ENCODE results near the gene FGGY.
"Not testable (repeated sequence)": the region's sequence is repeated elsewhere in the genome, so short reads cannot be mapped to it uniquely, and the experiment has no call there.

The FGGY gene

GRCh38 chr1:59605184-59605583, 308.3 kb downstream of the FGGY start:
- no peak for DNase-seq (ENCODE audit: low read depth, low spot score)
- POLR2A ChIA-PET = no interaction called here
- TF ChIP-seq CTCF (IDR thresholded peaks at IDR 0.05; ENCODE audit: insufficient read depth, low read length, missing control alignments) = no peak
- CTCF ChIA-PET = interaction anchor here (1.3 kb wide), 1 partner anchor 10 kb away, joined by 3 read pairs; no protein-coding TSS in a partner anchor
- no peak overlapping the region for H3K4me3 ChIP-seq (ENCODE audit: low read depth, low read length)

- ChIA-PET CTCF (interaction anchor here (1.3 kb wide), 1 partner anchor 11 kb away, joined by 3 read pairs; no protein-coding TSS in a partner anchor), POLR2A (no interaction called here)
- no peak for TF ChIP-seq CTCF (IDR thresholded peaks at IDR 0.05; ENCODE audit: insufficient read depth, low read length, missing control alignments)
- H3K4me3 ChIP-seq (ENCODE audit: low read depth, low read length) = no peak overlapping the region
- no peak for DNase-seq (ENCODE audit: low read depth, low spot score)
These were observed 308.9 kb downstream of the FGGY start for GRCh38 chr1:59605761-59606160.

DNA sequence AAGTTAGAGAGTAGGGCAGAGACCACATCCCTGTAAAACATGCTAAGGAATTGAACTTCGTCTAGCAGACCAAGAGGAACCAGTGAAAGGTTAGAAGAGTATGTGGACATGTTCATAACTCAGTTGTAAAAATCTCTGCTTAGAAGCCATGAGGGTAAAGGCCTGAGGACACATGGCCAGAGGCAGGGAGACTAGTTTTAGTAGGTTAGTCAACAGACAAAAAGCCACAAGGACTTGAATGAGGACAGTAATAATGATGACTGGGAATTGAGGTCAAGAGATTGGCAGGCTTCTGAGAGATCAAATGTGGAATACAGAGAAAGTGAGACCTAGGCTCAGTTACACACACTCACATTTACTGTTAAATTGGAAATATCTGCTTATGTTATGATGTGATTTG, 312.4 kb downstream of the FGGY start:
- ChIA-PET CTCF (no interaction called here), POLR2A (no interaction called here)
- no peak overlapping the region for H3K4me3 ChIP-seq (ENCODE audit: low read depth, low read length)
- no peak for DNase-seq (ENCODE audit: low read depth, low spot score)
- no peak for TF ChIP-seq CTCF (IDR thresholded peaks at IDR 0.05; ENCODE audit: insufficient read depth, low read length, missing control alignments)

DNA sequence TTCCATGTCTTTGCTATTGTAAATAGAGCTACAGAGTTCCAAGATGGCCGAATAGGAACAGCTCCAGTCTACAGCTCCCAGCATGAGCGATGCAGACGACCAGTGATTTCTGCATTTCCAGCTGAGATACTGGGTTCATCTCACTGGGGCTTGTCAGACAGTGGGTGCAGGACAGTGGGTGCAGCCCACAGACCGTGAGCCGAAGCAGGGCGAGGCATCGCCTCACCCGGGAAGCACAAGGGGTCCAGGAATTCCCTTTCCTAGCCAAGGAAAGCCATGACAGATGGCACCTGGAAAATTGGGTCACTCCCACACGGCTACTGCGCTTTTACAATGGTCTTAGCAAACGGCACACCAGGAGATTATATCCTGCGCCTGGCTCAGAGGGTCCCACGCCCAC, 313.6 kb downstream of the FGGY start:
- POLR2A ChIA-PET; CTCF ChIA-PET; H3K4me3 ChIP-seq (ENCODE audit: low read depth, low read length); DNase-seq (ENCODE audit: low read depth, low spot score): not testable (repeated sequence)

- POLR2A ChIA-PET = no interaction called here
These were observed 320.5 kb downstream of the FGGY start for GRCh38 chr1:59617434-59617833.

GRCh38 chr1:59619557-59619956, 322.7 kb downstream of the FGGY start:
- DNase-seq (ENCODE audit: low read depth, low spot score) = no peak
- CTCF ChIA-PET = no interaction called here
- H3K4me3 ChIP-seq (ENCODE audit: low read depth, low read length) = no peak overlapping the region
- POLR2A ChIA-PET = no interaction called here
- no peak for TF ChIP-seq CTCF (IDR thresholded peaks at IDR 0.05; ENCODE audit: insufficient read depth, low read length, missing control alignments)

More at GRCh38 chr1:59617434-59617833, 320.5 kb downstream of the FGGY start:
- no peak overlapping the region for H3K4me3 ChIP-seq (ENCODE audit: low read depth, low read length)
- no peak for DNase-seq (ENCODE audit: low read depth, low spot score)
- CTCF ChIA-PET = no interaction called here
- no peak for TF ChIP-seq CTCF (IDR thresholded peaks at IDR 0.05; ENCODE audit: insufficient read depth, low read length, missing control alignments)

DNA sequence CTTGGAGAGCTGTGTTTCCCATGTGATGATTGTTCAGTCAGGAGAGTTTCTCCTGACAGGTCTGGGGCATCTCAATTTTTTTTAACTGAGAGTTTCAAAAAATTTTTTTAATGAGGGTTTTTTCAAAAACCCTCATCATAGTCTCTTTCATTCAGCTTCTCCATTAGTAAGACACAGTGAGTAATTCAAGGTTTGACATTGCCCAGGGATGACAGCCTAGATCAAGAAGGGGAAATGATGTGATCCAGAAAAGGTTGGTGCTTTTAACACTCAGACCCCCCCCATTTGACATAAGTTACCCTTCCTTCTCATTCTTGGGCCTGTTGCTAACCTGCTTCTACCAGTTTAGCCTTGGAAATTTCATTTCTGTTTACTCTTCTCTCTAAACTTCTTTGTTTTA, 328.5 kb downstream of the FGGY start:
- CTCF ChIA-PET = interaction anchor here (1.0 kb wide), 1 partner anchor 11 kb away, joined by 3 read pairs; no protein-coding TSS in a partner anchor
- POLR2A ChIA-PET = no interaction called here
- H3K4me3 ChIP-seq (ENCODE audit: low read depth, low read length) = no peak overlapping the region
- DNase-seq (ENCODE audit: low read depth, low spot score) = no peak
- TF ChIP-seq CTCF (IDR thresholded peaks at IDR 0.05; ENCODE audit: insufficient read depth, low read length, missing control alignments) = no peak

Measured in AG04449 (cell line).